ENCODE measurements around the gene MAP3K10.

MAP3K10 gene

GRCh38 chr19:40251244-40251643, 60.0 kb downstream of the MAP3K10 start:
- no peak for DNase-seq (ENCODE audit: low spot score)
- Mint-ChIP-seq H3K27me3 (ENCODE audit: low read depth) (no peaks in the 10 kb centered on the region), H3K9me3 (no peaks in the 10 kb centered on the region), H3K27ac (no peak overlapping the region), H3K4me1 (ENCODE audit: low read depth) (no peaks in the 10 kb centered on the region), H3K36me3 (ENCODE audit: low read depth) (peaks cover 27% of the 10 kb centered on the region), H3K4me3 (no peak overlapping the region)

- no peak for DNase-seq (ENCODE audit: low spot score)
- Mint-ChIP-seq H3K27ac (no peak overlapping the region), H3K4me3 (no peak overlapping the region), H3K36me3 (ENCODE audit: low read depth) (peaks cover 27% of the 10 kb centered on the region), H3K4me1 (ENCODE audit: low read depth) (no peaks in the 10 kb centered on the region), H3K27me3 (ENCODE audit: low read depth) (no peaks in the 10 kb centered on the region), H3K9me3 (no peaks in the 10 kb centered on the region)
Observed at GRCh38 chr19:40251991-40252390, 60.8 kb downstream of the MAP3K10 start.

GRCh38 chr19:40252395-40252794, 61.2 kb downstream of the MAP3K10 start:
- Mint-ChIP-seq H3K4me1 (ENCODE audit: low read depth) (no peaks in the 10 kb centered on the region), H3K36me3 (ENCODE audit: low read depth) (peaks cover 27% of the 10 kb centered on the region), H3K9me3 (no peaks in the 10 kb centered on the region), H3K27me3 (ENCODE audit: low read depth) (no peaks in the 10 kb centered on the region), H3K4me3 (no peak overlapping the region), H3K27ac (no peak overlapping the region)
- DNase-seq (ENCODE audit: low spot score) = no peak

- Mint-ChIP-seq H3K4me3 (no peak overlapping the region), H3K4me1 (ENCODE audit: low read depth) (no peaks in the 10 kb centered on the region), H3K27me3 (ENCODE audit: low read depth) (no peaks in the 10 kb centered on the region), H3K36me3 (ENCODE audit: low read depth) (peaks cover 30% of the 10 kb centered on the region), H3K27ac (no peak overlapping the region), H3K9me3 (no peaks in the 10 kb centered on the region)
- DNase-seq (ENCODE audit: low spot score) = no peak
Observed at GRCh38 chr19:40253611-40254092, 62.4 kb downstream of the MAP3K10 start.

- no peaks in the 10 kb centered on the region for H3K9me3 Mint-ChIP-seq
- no peak overlapping the region for H3K4me3 Mint-ChIP-seq
- H3K27me3 Mint-ChIP-seq (ENCODE audit: low read depth) = no peaks in the 10 kb centered on the region
- peaks cover 3% of the 10 kb centered on the region for H3K4me1 Mint-ChIP-seq (ENCODE audit: low read depth)
- DNase-seq (ENCODE audit: low spot score) = no peak
- peaks cover 28% of the 10 kb centered on the region for H3K36me3 Mint-ChIP-seq (ENCODE audit: low read depth)
- no peak overlapping the region for H3K27ac Mint-ChIP-seq
Observed at GRCh38 chr19:40254714-40255418, 63.6 kb downstream of the MAP3K10 start.

- DNase-seq (ENCODE audit: low spot score) = no peak
- no peaks in the 10 kb centered on the region for H3K27me3 Mint-ChIP-seq (ENCODE audit: low read depth)
- H3K27ac Mint-ChIP-seq = no peak overlapping the region
- H3K9me3 Mint-ChIP-seq = no peaks in the 10 kb centered on the region
- H3K4me1 Mint-ChIP-seq (ENCODE audit: low read depth) = peaks cover 3% of the 10 kb centered on the region
- H3K4me3 Mint-ChIP-seq = no peak overlapping the region
- peaks cover 28% of the 10 kb centered on the region for H3K36me3 Mint-ChIP-seq (ENCODE audit: low read depth)
Observed at GRCh38 chr19:40255619-40256166, 64.5 kb downstream of the MAP3K10 start.

GRCh38 chr19:40256512-40256911, 65.3 kb downstream of the MAP3K10 start:
- Mint-ChIP-seq H3K36me3 (ENCODE audit: low read depth) (peaks cover 29% of the 10 kb centered on the region), H3K27me3 (ENCODE audit: low read depth) (no peaks in the 10 kb centered on the region), H3K4me1 (ENCODE audit: low read depth) (peaks cover 3% of the 10 kb centered on the region), H3K27ac (no peak overlapping the region), H3K9me3 (no peaks in the 10 kb centered on the region), H3K4me3 (no peak overlapping the region)
- no peak for DNase-seq (ENCODE audit: low spot score)

GRCh38 chr19:40257096-40257517, 65.9 kb downstream of the MAP3K10 start:
- H3K4me3 Mint-ChIP-seq = no peak overlapping the region
- no peak for DNase-seq (ENCODE audit: low spot score)
- no peaks in the 10 kb centered on the region for H3K9me3 Mint-ChIP-seq
- peaks cover 3% of the 10 kb centered on the region for H3K4me1 Mint-ChIP-seq (ENCODE audit: low read depth)
- peaks cover 34% of the 10 kb centered on the region for H3K36me3 Mint-ChIP-seq (ENCODE audit: low read depth)
- no peaks in the 10 kb centered on the region for H3K27me3 Mint-ChIP-seq (ENCODE audit: low read depth)
- H3K27ac Mint-ChIP-seq = no peak overlapping the region

GRCh38 chr19:40261631-40262030, 70.4 kb downstream of the MAP3K10 start:
- Mint-ChIP-seq H3K4me3 (no peak overlapping the region), H3K4me1 (ENCODE audit: low read depth) (peaks cover 3% of the 10 kb centered on the region), H3K9me3 (no peaks in the 10 kb centered on the region), H3K36me3 (ENCODE audit: low read depth) (peaks cover 23% of the 10 kb centered on the region), H3K27ac (no peak overlapping the region), H3K27me3 (ENCODE audit: low read depth) (no peaks in the 10 kb centered on the region)
- no peak for DNase-seq (ENCODE audit: low spot score)

GRCh38 chr19:40262422-40262821, 71.2 kb downstream of the MAP3K10 start:
- Mint-ChIP-seq H3K4me3 (no peak overlapping the region), H3K9me3 (no peaks in the 10 kb centered on the region), H3K27ac (no peak overlapping the region), H3K36me3 (ENCODE audit: low read depth) (peaks cover 23% of the 10 kb centered on the region), H3K27me3 (ENCODE audit: low read depth) (no peaks in the 10 kb centered on the region), H3K4me1 (ENCODE audit: low read depth) (peaks cover 4% of the 10 kb centered on the region)
- no peak for DNase-seq (ENCODE audit: low spot score)

GRCh38 chr19:40263440-40264313, 72.5 kb downstream of the MAP3K10 start:
- Mint-ChIP-seq H3K9me3 (no peaks in the 10 kb centered on the region), H3K36me3 (ENCODE audit: low read depth) (peaks cover 21% of the 10 kb centered on the region), H3K27me3 (ENCODE audit: low read depth) (no peaks in the 10 kb centered on the region), H3K4me3 (no peak overlapping the region), H3K27ac (no peak overlapping the region), H3K4me1 (ENCODE audit: low read depth) (peaks cover 8% of the 10 kb centered on the region)
- no peak for DNase-seq (ENCODE audit: low spot score)

- Mint-ChIP-seq H3K4me3 (no peak overlapping the region), H3K9me3 (no peaks in the 10 kb centered on the region), H3K27ac (no peak overlapping the region), H3K27me3 (ENCODE audit: low read depth) (no peaks in the 10 kb centered on the region), H3K36me3 (ENCODE audit: low read depth) (peaks cover 21% of the 10 kb centered on the region), H3K4me1 (ENCODE audit: low read depth) (peaks cover 6% of the 10 kb centered on the region)
- DNase-seq (ENCODE audit: low spot score) = no peak
Observed at GRCh38 chr19:40264314-40265054, 73.3 kb downstream of the MAP3K10 start.
